SK-MEL-5 (cell line): Measurements from ENCODE around the gene SERPING1. TPM values are rescaled to one million over a fixed set of nuclear protein-coding genes. Genes with fewer than 3 reads are reported as not detected.

Experiments
- DNase-seq: peaks from one replicate; pipeline ENCODE4 v3.0.0-alpha.2; 2016; ENCODE audit warnings: low read depth, low spot score
- in situ Hi-C: cut with HindIII; loops from 2 replicates; pipeline ENCODE4 v1.10.0; 2016; ENCODE audit warnings: low sequenced_read_pairs, high pct_unique_total_duplicates, low pct_unique_long_range_greater_than_20kb
- total RNA-seq: library from RNA; depleted of rRNA; stranded (reverse); fragments of >200 nt; shearing (Covaris generic); gene quantifications from 2 replicates; pipeline ENCODE4 v1.2.3, GENCODE V29; 2014

Gene SERPING1
- total RNA-seq, 1 experiment from 2014 or later, result not detected

DNA sequence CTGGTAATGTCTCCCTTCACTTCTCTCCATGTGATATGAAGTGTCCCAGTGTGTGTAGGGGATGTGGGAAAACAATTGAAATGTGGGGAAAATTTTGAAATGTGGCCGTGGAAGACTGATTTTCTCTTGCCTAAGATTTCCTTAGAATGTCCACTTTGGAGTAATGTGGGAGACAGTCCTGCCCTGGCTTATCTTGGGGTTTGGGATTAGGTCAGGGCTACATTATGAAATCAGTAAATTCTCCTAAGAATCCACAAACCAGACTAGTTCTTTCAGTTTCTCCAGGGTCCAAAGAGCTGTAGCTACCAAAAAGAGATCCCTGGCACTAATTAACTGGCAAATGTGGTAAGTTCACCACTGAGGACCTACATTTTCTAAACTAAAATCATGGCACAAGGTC is 29.4 kb downstream of the SERPING1 start:
- DNase-seq, result no peak
- in situ Hi-C loops, result no loop called here

DNA sequence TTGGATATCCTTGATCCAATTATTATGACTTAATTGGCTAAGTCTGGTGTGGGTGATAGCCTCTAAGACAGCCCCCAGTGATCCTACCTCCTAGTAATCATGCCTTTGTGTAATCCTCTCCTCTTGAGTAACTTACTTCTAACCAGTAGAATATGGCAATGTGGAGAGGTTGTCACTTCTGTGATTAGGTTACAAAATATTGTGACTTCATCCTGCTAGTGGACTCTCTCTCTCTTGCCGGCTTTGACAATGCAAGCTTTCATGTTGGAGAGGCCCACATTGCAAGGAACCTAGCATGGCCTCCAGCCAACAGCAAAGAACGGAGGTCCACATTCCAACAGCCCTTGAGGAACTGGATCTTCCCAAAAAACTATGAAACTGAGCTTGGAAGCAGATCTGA is 32.7 kb downstream of the SERPING1 start:
- in situ Hi-C loops, result no loop called here
- no peak for DNase-seq

DNA sequence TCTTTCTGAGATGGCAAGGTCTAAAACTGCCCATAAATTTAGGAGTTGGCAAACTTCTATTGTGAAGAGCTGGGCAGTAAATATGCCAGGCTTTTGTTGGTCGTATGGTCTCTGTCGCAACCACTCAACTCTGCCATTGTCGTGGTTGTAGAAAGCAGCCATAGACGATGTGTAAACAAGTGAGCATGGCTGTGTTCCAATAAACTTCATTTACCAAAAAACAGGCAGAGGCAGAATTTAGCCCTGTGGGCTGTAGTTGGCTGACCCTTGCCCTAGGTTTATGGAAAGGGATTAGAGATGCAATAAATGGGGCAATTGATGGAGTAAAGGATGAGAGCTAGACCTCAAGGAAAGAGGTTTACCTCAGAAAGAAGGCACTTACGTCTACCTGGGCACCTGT is 34.6 kb downstream of the SERPING1 start:
- no peak for DNase-seq
- in situ Hi-C loops, result no loop called here

DNA sequence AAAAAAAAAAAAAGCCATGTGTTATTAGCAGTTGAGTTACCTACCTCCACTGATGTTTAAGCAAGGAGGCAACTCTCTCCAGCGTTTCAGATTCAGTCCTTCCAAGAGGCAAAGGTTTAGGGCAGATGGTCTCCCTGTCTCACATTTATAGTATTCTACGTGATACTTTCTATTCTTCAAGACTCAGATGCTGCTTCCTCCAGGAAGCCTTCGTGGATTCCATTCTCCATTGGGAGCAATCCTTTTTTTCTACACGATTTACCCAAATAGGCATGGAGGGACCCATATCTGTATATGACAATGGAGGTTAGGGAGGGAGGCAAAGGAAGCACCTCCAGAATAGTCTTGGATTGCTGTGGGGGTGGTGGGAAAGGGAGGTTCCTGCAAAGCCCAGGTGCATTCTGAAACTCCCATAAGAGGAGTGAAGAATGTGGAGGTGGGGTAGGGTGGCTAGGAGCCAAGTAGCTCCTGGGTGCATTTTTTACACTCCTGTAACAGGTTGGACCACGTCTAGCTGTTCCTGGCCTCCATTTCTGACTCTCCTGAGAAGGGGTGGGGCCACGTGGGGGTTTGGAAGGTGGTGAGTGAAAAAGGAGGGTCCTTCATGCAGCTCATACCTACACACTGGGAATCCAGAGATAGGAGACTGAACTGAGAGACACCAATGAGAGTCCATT is 36.0 kb downstream of the SERPING1 start:
- in situ Hi-C loops, result no loop called here
- DNase-seq, result no peak

DNA sequence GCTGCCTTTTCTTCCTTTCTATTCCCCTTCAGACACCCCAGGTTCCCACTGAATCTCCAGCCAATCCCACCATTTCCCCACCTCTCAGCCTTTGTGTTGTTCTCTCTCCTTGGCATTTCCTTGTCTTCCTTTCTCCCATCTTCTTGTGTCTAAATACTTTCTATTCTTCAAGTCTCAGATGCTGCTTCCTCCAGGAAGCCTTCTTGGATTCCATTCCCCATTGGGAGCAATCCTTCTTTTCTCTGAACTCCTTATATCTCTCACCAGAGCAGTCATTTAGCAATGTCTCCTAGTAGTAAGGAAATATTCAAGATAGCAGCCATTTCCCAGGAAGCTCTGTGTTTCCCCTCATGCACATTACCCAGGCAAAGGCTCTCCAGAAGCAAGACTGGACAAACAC is 36.8 kb downstream of the SERPING1 start:
- no peak for DNase-seq
- in situ Hi-C loops, result no loop called here

DNA sequence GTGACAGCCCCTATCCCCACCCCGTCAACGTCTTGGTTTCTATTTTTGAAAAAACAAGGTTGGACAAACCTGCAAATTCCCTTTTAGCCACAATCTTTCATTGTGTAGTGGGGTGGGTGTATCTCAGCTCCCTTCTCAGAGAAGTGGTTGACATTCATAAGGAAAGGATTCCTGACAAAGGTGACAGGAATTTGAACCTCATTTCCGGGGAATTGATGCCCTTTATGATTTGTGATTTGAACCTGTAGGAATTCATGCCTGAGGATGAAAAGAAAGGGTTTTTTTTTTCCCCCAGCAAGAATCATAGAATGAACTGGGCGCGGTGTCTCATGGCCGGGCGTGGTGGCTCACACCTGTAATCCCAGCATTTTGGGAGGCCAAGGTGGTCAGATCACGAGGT is 37.8 kb downstream of the SERPING1 start:
- no peak for DNase-seq
- in situ Hi-C loops, result no loop called here

DNA sequence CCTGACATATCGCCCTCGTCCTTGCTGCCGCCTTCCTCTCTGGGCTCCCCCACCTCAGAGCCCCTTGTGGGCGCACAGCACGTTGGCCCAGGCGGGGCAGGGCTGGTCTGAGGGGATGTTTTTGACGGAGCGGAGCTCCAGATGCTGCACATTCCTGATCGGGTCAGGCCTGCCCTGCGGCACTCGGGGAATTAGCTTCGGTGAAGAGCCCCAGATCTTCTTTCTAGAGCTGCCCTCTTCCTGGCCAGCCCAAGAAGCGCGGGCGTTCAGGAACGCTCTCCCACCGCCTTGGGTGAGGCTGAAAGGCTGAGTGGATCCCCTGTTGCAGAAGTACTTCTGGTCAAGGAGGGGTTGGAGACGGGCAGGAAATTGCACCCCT is 40.1 kb downstream of the SERPING1 start:
- in situ Hi-C loops, result no loop called here
- DNase-seq, result no peak

DNA sequence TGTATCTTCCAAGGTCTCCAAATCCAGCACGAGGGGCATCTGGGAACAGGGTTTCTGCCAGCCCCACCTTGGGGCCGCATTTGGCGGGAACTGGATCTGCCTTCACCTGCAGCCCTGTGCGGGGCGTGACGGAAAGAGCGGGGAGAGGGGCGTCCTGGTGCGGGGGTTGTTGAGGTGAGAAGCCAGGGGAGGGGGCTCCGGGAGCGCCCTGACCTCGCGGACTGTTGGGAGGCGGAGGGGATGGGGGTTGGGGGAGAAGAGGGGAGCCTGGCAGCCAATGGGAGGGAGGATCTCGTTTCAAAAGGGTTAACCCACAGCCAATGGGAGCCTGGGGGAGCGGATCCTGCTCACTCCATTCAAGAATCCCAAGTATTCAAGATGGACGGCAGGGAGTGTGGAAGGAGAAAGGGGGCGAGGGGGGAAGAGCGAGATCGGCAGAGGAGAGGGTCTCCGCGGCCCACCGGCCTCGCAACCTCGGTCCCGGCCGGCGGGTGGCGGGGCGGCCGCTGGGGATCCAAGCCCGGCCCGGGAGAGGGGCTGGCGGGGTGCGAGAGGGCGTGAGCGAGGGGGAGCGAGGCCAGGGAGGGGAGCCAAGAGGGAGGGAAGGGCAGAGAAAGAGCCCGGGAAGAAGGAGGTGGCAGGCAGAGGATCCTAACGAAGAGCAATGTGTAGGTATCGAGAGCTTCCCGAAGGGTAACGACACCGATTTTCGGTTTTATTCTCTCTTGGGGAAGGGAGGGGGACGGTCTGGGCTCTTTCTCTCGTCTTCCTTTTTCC is 40.7 kb downstream of the SERPING1 start:
- in situ Hi-C loops, result no loop called here
- DNase-seq, result peak; percentile 81

DNA sequence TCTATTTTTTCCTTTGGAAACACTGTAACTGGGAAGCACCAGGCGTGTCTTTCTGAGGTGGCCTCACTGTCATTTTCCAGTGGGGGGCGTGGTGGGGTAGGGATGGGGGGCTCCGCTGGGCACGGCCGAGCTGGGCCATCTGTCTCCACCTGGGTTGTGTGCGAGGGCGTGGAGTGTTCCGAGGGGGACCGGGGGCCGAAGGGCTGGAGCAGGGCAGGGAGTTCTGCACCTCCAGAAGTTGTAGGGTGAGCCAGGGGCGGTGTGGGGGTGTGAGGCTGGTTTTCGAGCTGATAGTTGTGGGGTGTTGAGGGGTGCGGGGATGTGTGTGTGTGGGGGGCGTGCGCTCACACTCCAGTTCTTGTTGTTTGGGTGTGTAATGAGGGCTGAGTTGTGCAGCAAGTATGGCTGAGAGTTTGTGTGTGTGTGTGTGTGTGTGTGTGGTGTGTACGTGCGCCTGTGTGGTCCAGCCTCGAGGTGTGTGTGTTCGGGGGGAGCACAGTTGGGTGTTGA is 41.4 kb downstream of the SERPING1 start:
- no peak for DNase-seq
- in situ Hi-C loops, result no loop called here

DNA sequence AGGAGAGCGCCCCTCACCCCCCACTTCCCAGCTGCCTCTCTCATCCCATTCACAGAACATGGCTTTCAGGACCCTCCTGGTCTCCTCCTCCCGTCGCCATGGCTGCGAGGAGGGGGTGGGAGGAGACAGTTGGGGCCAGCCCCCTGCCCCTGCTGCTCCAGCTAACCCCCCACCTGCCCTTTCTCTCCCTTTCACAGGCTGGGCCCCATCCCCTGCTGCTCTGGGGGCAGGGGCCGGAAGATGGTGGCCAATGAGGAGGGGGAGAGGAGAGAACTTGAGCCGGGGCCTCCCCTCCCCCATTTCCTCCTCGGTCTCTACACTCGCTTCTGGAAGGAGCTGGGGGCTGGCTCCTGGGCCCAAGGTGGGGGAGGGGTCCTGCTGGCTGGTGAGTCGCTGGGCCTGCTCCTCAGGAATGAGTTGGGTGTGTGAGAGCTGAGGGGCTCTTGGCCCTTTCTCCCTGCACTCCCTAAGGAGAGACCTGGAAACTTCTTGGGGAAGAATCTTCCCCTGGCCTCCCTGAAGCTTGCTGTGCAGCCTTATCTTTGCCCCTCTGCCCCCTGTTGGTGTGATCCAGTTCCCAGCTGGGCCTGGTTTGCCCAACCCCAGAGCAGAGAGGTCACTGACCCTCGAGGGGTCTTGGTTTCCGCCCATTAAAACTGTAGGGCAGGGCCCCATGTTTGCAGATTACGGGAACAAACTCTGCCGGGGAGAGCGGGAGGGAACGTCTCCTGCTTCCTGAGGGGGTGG is 42.0 kb downstream of the SERPING1 start:
- DNase-seq, result no peak

DNA sequence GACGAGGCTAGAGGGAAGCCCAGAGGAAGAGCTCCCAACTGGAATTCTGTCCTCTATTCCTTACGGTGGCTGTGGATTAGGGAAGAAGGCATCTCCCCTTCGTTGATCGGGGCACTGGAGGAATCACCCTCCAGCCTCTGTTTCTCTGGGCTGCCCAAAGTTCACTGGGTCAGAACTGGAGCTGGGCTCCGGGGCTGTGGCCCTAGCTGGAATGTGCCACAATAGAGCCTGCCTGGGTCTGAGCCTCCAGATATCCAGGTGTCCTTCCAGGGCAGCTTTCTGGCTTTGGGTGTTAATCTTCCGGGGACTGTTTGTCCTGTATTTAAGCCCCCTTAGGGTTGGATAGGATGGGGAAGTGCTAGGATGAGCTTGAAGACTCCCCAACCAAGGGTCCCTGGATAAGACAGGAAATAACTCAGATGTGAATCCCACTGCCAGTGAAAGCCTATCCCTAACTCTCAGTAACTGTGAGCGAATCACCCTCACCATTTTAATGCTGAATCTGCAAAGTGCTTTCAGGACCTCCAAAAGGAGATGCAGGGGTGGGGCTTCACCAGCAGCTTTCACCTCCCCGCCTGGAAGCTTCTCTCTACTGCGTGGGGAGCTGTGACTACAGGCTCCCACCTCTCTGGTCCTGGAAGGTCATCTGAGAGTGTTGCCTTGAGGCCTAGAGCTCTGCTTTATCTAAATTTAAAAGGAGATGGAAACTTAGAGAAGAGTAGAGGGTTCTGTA is 42.7 kb downstream of the SERPING1 start:
- DNase-seq, result no peak
- in situ Hi-C loops, result no loop called here

More for the DNA sequence above, 42.0 kb downstream of the SERPING1 start:
- in situ Hi-C loops, result no loop called here

DNA sequence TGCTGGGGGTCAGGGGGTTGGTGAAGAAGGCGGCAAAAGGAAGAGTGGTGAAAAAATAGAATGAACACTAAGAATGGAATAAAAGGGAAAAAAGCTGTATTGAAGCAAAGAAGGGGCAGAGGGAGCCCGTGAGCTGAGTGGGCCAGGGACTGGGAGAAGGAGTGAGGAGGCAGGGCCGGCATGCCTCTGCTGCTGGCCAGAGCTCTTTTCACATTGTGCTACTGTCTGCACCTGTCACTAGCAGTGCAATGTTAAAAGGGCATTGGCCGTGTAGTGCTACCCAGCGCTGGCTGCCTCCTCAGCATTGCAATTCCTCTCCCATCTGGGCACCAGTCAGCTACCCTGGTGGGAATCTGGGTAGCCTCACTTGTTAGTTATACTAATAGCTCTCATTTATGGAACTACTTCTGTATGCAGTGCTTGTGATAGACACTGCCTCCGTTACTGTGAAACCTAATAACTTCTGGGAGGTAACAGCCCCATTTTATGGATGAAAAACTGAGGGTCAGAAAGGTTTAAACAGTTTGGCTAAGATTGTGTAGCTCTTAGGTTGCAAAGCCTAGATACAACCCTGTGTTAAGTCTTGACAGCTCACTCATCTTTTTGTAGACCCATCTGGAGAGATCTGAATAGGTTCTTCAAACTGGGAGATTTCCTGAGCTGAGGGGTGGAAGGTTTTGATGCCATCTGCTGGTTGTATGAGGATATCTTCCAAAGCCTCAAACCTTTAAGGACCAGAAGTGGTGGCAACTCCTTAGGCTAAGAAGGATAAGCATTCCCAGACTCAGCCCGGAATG is 43.7 kb downstream of the SERPING1 start:
- in situ Hi-C loops, result no loop called here
- DNase-seq, result peak; percentile 70

DNA sequence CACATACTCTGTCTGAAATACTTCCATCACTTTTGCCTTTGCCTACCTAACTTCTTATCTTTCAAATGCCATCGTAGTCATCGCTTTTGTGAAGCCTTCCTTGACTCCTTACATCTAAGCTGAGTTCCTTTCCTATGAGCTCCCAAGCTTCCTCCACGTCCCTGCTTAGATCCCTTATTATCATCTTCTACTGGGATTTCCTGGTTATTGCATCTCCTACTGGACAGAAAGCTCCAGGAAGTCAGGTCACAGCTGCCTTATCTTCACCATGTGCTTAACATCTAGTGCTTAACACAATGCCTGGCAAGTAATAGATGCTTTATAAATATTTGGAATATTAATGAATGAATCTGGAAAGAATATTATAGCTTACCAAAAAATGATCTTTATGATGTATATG is 46.3 kb downstream of the SERPING1 start:
- no peak for DNase-seq
- in situ Hi-C loops, result no loop called here

DNA sequence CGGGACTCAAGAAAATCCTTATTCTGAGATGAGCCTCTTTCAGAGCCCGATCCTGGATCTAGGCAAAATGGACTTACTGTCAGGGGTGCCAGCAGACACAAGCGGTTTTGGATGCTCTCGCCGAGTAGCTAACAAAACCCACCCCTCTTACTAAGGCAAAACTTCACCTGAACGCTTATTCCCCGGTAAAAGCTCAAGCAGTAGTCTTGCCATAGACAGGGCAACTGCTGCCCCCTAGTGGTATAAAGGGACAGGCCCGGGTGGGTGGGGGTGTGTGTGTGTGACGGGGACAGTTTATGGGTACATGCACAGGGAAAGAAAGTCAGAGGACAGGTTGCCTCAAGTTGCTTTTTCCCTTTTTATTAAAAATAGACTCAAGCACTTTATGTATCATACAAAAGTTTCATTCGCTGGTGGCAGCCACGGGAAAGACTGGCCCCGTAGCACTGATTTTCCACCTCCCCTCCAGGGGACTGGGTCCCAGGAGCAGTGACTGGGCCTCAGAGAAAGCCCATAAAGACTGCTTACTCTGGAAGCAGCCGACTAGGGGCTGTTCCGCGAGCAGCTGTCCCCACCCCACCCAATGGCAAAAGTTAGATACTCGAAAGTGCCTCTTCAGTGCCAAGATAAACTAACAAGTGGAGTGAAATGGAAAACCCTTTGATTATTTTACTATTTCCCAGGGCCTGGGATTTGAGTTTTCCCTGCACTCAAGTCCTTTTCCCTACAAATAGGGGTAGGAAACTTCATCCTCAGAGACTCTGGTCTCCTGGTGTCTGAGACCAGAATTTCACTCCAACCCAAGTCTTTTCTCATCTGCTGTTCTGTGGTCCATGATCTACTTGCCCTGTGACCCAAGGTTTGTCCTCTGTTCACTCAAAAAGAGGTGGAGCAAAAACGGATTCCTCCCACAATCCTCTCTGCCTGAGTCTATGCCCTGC is 47.5 kb downstream of the SERPING1 start:
- in situ Hi-C loops, result no loop called here
- DNase-seq, result peak; percentile 65

DNA sequence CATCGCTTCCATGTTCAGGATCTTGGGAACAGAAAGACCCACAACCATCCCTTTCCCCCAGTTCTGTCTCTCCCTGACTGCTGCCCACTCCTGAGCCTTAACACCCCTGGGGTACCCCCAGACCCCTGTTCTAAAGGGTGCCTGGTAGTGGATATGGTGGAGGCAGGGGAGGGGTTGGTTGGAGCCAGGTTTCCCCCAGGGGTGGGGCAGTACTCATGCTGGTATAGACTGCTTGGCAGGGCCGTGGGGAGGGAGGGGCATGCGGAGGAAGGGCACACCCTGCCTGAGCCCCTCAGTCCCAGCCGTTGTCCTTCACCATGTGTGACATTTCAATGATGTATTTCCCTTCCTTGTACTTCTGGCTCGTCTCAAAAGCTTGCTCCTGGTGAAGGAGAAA is 48.2 kb downstream of the SERPING1 start:
- in situ Hi-C loops, result no loop called here

DNA sequence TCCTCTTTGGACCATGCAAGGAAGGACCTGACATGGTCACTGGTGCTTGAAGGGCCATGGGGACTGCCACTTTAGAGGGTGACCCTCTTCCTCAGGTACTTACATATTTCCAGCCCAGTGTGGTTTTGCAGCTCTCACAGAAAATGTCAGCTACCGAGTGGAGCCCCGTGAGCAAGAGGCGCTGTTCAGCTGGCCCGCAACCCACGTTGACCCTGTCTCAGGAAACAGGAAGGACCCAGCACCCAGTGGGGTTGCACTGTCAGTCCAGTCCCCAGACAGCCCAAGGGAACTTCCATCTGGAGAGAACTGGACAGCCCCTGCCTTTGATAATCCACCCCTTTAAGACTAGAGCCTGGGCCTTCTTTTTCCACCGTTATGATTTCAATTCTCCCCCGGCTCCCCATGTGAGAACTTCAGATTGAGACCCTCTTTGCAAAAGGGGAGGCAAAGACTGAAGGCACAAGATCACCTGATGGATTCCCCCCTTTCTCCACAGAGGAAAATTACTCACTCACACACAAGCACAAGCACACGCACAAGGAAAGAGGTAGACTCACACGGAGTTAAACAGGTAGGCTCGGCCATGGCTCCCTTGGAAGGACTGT is 48.8 kb downstream of the SERPING1 start:
- in situ Hi-C loops, result no loop called here
- DNase-seq, result no peak

More for the DNA sequence above, 48.2 kb downstream of the SERPING1 start:
- DNase-seq, result no peak
